Measurements from ENCODE around the gene COX18. TPM values are rescaled to one million over a fixed set of nuclear protein-coding genes. Genes with fewer than 3 reads are reported as not detected.

COX18 gene
- total RNA-seq, 1 experiment from 2014 or later, result 26.9 TPM

DNA sequence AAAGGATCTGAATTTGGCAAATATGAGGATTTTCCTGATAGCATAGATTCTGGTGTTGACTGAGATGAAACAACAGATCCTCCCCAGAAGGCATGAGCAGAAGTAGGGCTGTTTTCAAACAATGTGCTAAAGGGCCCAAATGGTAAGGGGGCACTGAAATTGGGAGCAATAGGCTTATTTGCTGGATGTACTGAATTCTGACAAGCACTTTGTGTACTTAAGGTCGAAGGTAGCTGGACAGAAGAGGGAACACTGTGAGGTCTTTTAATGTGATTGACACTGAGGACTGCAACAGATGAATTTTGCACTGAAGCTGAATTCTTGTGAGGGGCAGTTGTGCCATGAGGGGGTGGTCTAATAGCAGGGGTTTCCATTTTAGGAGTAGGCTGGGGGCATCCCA, 21.2 kb upstream of the COX18 start (continued):
- TF ChIP-seq, protein P1, sequence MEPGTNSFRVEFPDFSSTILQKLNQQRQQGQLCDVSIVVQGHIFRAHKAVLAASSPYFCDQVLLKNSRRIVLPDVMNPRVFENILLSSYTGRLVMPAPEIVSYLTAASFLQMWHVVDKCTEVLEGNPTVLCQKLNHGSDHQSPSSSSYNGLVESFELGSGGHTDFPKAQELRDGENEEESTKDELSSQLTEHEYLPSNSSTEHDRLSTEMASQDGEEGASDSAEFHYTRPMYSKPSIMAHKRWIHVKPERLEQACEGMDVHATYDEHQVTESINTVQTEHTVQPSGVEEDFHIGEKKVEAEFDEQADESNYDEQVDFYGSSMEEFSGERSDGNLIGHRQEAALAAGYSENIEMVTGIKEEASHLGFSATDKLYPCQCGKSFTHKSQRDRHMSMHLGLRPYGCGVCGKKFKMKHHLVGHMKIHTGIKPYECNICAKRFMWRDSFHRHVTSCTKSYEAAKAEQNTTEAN (CRISPR knock-in tag; IDR thresholded peaks at IDR 0.05), result no peak
- TF ChIP-seq, protein P2, sequence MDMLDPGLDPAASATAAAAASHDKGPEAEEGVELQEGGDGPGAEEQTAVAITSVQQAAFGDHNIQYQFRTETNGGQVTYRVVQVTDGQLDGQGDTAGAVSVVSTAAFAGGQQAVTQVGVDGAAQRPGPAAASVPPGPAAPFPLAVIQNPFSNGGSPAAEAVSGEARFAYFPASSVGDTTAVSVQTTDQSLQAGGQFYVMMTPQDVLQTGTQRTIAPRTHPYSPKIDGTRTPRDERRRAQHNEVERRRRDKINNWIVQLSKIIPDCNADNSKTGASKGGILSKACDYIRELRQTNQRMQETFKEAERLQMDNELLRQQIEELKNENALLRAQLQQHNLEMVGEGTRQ (CRISPR knock-in tag; IDR thresholded peaks at IDR 0.05), result no peak

DNA sequence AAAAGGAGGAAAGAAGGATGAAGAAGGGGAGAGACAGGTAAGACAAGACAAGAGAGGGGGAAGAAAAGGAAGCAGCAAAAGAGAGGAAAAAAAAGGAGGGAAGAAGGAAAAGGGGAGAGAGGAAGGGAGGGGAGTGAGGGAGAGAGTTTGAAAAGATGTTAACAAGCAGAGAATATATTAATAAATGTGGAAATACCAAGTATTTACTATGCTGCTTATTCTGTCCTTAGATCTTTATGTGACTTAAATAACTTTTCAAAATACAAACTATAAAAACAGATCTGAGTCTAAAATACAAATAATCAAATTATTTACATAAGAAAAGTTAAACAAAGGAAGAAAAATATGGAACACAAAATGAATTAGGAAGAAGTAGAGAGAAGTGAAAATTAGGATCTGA, 18.4 kb upstream of the COX18 start:
- ChIA-PET POLR2A (no interaction called here), CTCF (interaction anchor here (1.0 kb wide), 1 partner anchor 40 kb away, joined by 3 read pairs; no protein-coding TSS in a partner anchor)
- Mint-ChIP-seq H3K4me3 (no peak overlapping the region), H3K27me3 (ENCODE audit: low read depth) (no peaks in the 10 kb centered on the region), H3K36me3 (peaks cover 53% of the 10 kb centered on the region), H3K27ac (no peak overlapping the region), H3K4me1 (no peaks in the 10 kb centered on the region), H3K9me3 (no peaks in the 10 kb centered on the region)
- ATAC-seq (no peak), DNase-seq (ENCODE audit: low spot score) (no peak)
- TF ChIP-seq GTF2I (CRISPR knock-in tag; conservative IDR thresholded peaks at IDR 0.05) (no peak), TP53 (CRISPR knock-in tag; IDR thresholded peaks at IDR 0.05) (no peak), GRHL2 (CRISPR knock-in tag; IDR thresholded peaks at IDR 0.05; ENCODE audit: insufficient replicate concordance, severe bottlenecking) (no peak), SMAD3 (CRISPR knock-in tag; IDR thresholded peaks at IDR 0.05; ENCODE audit: borderline replicate concordance) (no peak)
- TF ChIP-seq, protein P3, sequence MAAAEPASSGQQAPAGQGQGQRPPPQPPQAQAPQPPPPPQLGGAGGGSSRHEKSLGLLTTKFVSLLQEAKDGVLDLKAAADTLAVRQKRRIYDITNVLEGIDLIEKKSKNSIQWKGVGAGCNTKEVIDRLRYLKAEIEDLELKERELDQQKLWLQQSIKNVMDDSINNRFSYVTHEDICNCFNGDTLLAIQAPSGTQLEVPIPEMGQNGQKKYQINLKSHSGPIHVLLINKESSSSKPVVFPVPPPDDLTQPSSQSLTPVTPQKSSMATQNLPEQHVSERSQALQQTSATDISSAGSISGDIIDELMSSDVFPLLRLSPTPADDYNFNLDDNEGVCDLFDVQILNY (CRISPR knock-in tag; IDR thresholded peaks at IDR 0.05), result no peak
- TF ChIP-seq, protein P4, sequence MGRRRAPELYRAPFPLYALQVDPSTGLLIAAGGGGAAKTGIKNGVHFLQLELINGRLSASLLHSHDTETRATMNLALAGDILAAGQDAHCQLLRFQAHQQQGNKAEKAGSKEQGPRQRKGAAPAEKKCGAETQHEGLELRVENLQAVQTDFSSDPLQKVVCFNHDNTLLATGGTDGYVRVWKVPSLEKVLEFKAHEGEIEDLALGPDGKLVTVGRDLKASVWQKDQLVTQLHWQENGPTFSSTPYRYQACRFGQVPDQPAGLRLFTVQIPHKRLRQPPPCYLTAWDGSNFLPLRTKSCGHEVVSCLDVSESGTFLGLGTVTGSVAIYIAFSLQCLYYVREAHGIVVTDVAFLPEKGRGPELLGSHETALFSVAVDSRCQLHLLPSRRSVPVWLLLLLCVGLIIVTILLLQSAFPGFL (CRISPR knock-in tag; IDR thresholded peaks at IDR 0.05; ENCODE audit: borderline replicate concordance), result no peak

DNA sequence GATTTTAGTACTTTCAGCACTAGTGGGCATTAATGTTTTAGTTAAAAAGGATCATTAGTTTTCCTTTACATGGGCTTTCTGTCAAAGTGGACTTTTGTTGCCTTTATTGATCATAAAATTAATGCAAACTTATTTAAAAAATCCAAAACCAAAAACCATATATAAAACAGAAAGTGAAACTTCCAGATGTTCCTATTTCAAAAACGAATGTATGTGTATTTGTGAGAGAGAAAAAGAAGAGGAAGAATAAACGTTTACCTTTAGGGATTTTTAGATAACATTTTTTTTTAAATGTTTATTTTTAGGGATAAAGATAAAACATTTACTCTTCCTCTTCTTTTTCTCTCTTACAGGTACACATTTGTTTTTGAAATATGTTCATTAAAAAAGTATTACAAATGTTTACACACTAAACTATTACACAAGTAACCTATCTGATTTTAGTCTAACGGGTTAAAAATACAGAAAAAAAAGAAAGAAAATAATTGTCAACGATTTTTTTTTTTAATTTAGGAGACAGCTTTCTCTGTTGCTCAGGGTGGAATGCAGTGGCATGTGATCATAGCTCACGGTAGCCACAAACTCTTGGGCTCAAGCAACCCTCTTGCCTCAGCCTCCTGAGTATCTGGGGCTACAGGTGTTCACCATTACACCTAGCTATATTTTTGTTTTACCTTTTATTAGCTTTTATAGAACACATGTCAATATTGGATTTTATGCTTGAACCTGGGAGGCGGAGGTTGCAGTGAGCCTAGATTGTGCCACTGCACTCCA, 16.8 kb upstream of the COX18 start:
- ChIA-PET POLR2A (interaction anchor here (0.7 kb wide), 1 partner anchor 131 kb away, joined by 3 read pairs; no protein-coding TSS in a partner anchor), CTCF (interaction anchor here (0.7 kb wide), 1 partner anchor 79 kb away, joined by 3 read pairs; no protein-coding TSS in a partner anchor)
- ATAC-seq (no peak), DNase-seq (ENCODE audit: low spot score) (no peak)
- Mint-ChIP-seq H3K27me3 (ENCODE audit: low read depth) (no peaks in the 10 kb centered on the region), H3K9me3 (no peaks in the 10 kb centered on the region), H3K36me3 (peaks cover 43% of the 10 kb centered on the region), H3K4me3 (no peak overlapping the region), H3K4me1 (no peaks in the 10 kb centered on the region), H3K27ac (no peak overlapping the region)
- TF ChIP-seq, protein P5, sequence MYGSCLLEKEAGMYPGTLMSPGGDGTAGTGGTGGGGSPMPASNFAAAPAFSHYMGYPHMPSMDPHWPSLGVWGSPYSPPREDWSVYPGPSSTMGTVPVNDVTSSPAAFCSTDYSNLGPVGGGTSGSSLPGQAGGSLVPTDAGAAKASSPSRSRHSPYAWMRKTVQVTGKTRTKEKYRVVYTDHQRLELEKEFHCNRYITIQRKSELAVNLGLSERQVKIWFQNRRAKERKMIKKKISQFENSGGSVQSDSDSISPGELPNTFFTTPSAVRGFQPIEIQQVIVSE (CRISPR knock-in tag; IDR thresholded peaks at IDR 0.05; ENCODE audit: borderline replicate concordance), result no peak
- TF ChIP-seq MYBL2 (CRISPR knock-in tag; IDR thresholded peaks at IDR 0.05), result no peak
- no peak for TF ChIP-seq GABPB1 (CRISPR knock-in tag; IDR thresholded peaks at IDR 0.05)
- no peak for TF ChIP-seq SP1 (CRISPR knock-in tag; conservative IDR thresholded peaks at IDR 0.05)
- TF ChIP-seq IRF2 (CRISPR knock-in tag; IDR thresholded peaks at IDR 0.05; ENCODE audit: borderline replicate concordance, low read depth), result no peak
- TF ChIP-seq, protein P6, sequence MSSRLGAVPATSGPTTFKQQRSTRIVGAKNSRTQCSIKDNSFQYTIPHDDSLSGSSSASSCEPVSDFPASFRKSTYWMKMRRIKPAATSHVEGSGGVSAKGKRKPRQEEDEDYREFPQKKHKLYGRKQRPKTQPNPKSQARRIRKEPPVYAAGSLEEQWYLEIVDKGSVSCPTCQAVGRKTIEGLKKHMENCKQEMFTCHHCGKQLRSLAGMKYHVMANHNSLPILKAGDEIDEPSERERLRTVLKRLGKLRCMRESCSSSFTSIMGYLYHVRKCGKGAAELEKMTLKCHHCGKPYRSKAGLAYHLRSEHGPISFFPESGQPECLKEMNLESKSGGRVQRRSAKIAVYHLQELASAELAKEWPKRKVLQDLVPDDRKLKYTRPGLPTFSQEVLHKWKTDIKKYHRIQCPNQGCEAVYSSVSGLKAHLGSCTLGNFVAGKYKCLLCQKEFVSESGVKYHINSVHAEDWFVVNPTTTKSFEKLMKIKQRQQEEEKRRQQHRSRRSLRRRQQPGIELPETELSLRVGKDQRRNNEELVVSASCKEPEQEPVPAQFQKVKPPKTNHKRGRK (CRISPR knock-in tag; IDR thresholded peaks at IDR 0.05; ENCODE audit: borderline replicate concordance), result no peak
- no peak for TF ChIP-seq GRHL2 (CRISPR knock-in tag; IDR thresholded peaks at IDR 0.05; ENCODE audit: insufficient replicate concordance, severe bottlenecking)
- TF ChIP-seq, protein P7, sequence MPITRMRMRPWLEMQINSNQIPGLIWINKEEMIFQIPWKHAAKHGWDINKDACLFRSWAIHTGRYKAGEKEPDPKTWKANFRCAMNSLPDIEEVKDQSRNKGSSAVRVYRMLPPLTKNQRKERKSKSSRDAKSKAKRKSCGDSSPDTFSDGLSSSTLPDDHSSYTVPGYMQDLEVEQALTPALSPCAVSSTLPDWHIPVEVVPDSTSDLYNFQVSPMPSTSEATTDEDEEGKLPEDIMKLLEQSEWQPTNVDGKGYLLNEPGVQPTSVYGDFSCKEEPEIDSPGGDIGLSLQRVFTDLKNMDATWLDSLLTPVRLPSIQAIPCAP (CRISPR knock-in tag; IDR thresholded peaks at IDR 0.05), result no peak
- TF ChIP-seq NR3C1 (CRISPR knock-in tag; conservative IDR thresholded peaks at IDR 0.05; ENCODE audit: low read depth), result no peak
- TF ChIP-seq OVOL2 (CRISPR knock-in tag; IDR thresholded peaks at IDR 0.05; ENCODE audit: borderline replicate concordance), result no peak
- TF ChIP-seq ATF1 (CRISPR knock-in tag; IDR thresholded peaks at IDR 0.05), result no peak
- TF ChIP-seq, protein P8, sequence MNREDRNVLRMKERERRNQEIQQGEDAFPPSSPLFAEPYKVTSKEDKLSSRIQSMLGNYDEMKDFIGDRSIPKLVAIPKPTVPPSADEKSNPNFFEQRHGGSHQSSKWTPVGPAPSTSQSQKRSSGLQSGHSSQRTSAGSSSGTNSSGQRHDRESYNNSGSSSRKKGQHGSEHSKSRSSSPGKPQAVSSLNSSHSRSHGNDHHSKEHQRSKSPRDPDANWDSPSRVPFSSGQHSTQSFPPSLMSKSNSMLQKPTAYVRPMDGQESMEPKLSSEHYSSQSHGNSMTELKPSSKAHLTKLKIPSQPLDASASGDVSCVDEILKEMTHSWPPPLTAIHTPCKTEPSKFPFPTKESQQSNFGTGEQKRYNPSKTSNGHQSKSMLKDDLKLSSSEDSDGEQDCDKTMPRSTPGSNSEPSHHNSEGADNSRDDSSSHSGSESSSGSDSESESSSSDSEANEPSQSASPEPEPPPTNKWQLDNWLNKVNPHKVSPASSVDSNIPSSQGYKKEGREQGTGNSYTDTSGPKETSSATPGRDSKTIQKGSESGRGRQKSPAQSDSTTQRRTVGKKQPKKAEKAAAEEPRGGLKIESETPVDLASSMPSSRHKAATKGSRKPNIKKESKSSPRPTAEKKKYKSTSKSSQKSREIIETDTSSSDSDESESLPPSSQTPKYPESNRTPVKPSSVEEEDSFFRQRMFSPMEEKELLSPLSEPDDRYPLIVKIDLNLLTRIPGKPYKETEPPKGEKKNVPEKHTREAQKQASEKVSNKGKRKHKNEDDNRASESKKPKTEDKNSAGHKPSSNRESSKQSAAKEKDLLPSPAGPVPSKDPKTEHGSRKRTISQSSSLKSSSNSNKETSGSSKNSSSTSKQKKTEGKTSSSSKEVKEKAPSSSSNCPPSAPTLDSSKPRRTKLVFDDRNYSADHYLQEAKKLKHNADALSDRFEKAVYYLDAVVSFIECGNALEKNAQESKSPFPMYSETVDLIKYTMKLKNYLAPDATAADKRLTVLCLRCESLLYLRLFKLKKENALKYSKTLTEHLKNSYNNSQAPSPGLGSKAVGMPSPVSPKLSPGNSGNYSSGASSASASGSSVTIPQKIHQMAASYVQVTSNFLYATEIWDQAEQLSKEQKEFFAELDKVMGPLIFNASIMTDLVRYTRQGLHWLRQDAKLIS (CRISPR knock-in tag; IDR thresholded peaks at IDR 0.05; ENCODE audit: borderline replicate concordance), result no peak

Data from WTC11 (cell line).